Natural killer cell treated with Interleukin-12 subunit alpha and Interleukin-12 subunit beta and Interleukin-15 and Interleukin-18, amount 100 ng/mL, for 72 hours (primary cell): Measurements from ENCODE around the gene SCGB1A1. TPM values are rescaled to one million over a fixed set of nuclear protein-coding genes. Genes with fewer than 3 reads are reported as not detected.

ENCODE experiments used
- ATAC-seq, 2 donors: fragments of 150-1000 bp; cut with Tn5 transposase in 1 of 2; sonication (Bioruptor Pico), chemical (Tn5 transposase) in 1 of 2; 2 replicates each; pipeline ENCODE4 v1.10.0; 2021
- DNase-seq: peaks from one replicate; pipeline ENCODE4 v3.0.0; 2022; ENCODE audit warnings: low spot score
- H3K27ac Mint-ChIP-seq, 2 donors: 1 replicate in 1 of 2; 2 replicates in 1 of 2; pipeline ENCODE4 v1.8.0; 2022; ENCODE audit warnings: mixed read lengths in 2 of 2, mild to moderate bottlenecking in 1 of 2, moderate library complexity in 1 of 2
- H3K27me3 Mint-ChIP-seq, 2 donors: 1 replicate in 1 of 2; 2 replicates in 1 of 2; pipeline ENCODE4 v1.8.0; 2022; ENCODE audit warnings: mixed read lengths in 2 of 2
- H3K36me3 Mint-ChIP-seq: one replicate; pipeline ENCODE4 v1.8.0; 2022; ENCODE audit warnings: mixed read lengths
- H3K4me1 Mint-ChIP-seq, 2 donors: 1 replicate in 1 of 2; 2 replicates in 1 of 2; pipeline ENCODE4 v1.8.0; 2022; ENCODE audit warnings: low read depth in 2 of 2, mixed read lengths in 2 of 2, mild to moderate bottlenecking in 1 of 2
- H3K4me3 Mint-ChIP-seq: one replicate; pipeline ENCODE4 v1.8.0; 2022; ENCODE audit warnings: mixed read lengths
- H3K9me3 Mint-ChIP-seq: 2 replicates; pipeline ENCODE4 v1.8.0; 2022; ENCODE audit warnings: mixed read lengths
- total RNA-seq, 2 donors: library from RNA; stranded (reverse); gene quantifications; one replicate each; pipeline ENCODE4 v1.2.3, GENCODE V29; 2022

SCGB1A1 gene
- total RNA-seq, 2 donors from 2014 or later, result not detected

GRCh38 chr11:62456630-62457029 lies 37.8 kb downstream of the SCGB1A1 start:
- no peak for DNase-seq
- H3K27me3 Mint-ChIP-seq, result no peaks in the 10 kb centered on the region
- peak overlapping the region in 1 of 2 donors; percentile 84 for H3K27ac Mint-ChIP-seq
- ATAC-seq, result no peak
- no peaks in the 10 kb centered on the region for H3K9me3 Mint-ChIP-seq
- H3K4me3 Mint-ChIP-seq, result no peak overlapping the region
- peaks cover 8 to 24% of the 10 kb centered on the region in 2 donors for H3K4me1 Mint-ChIP-seq
- no peaks in the 10 kb centered on the region for H3K36me3 Mint-ChIP-seq

GRCh38 chr11:62457478-62457877 lies 38.6 kb downstream of the SCGB1A1 start:
- Mint-ChIP-seq H3K27ac (peak overlapping the region in 1 of 2 donors; percentile 84), H3K9me3 (no peaks in the 10 kb centered on the region), H3K36me3 (no peaks in the 10 kb centered on the region), H3K4me3 (no peak overlapping the region), H3K4me1 (peaks cover 16 to 31% of the 10 kb centered on the region in 2 donors), H3K27me3 (no peaks in the 10 kb centered on the region)
- ATAC-seq (no peak), DNase-seq (no peak)

- Mint-ChIP-seq H3K27me3 (no peaks in the 10 kb centered on the region), H3K36me3 (no peaks in the 10 kb centered on the region), H3K9me3 (no peaks in the 10 kb centered on the region), H3K4me1 (peaks cover 24 to 38% of the 10 kb centered on the region in 2 donors), H3K4me3 (peak overlapping the region; percentile 22), H3K27ac (peak overlapping the region; percentile 55 to 88)
- no peak for DNase-seq
- ATAC-seq, result no peak
Measured at GRCh38 chr11:62458212-62459002, 39.6 kb downstream of the SCGB1A1 start.

GRCh38 chr11:62459080-62459479 lies 40.2 kb downstream of the SCGB1A1 start:
- Mint-ChIP-seq H3K4me1 (peaks cover 26 to 42% of the 10 kb centered on the region in 2 donors), H3K27me3 (no peaks in the 10 kb centered on the region), H3K36me3 (no peaks in the 10 kb centered on the region), H3K4me3 (peak overlapping the region; percentile 22), H3K27ac (peak overlapping the region; percentile 55 to 88), H3K9me3 (no peaks in the 10 kb centered on the region)
- no peak for DNase-seq
- peak; percentile 27 to 40 for ATAC-seq

GRCh38 chr11:62461740-62462507 lies 43.1 kb downstream of the SCGB1A1 start:
- H3K9me3 Mint-ChIP-seq, result no peaks in the 10 kb centered on the region
- ATAC-seq, result peak in 1 of 2 donors; percentile 40
- DNase-seq, result no peak
- peak overlapping the region; percentile 91 for H3K27ac Mint-ChIP-seq
- peak overlapping the region; percentile 86 for H3K4me3 Mint-ChIP-seq
- peaks cover 37 to 49% of the 10 kb centered on the region in 2 donors for H3K4me1 Mint-ChIP-seq
- no peaks in the 10 kb centered on the region for H3K27me3 Mint-ChIP-seq
- H3K36me3 Mint-ChIP-seq, result no peaks in the 10 kb centered on the region

- Mint-ChIP-seq H3K9me3 (no peaks in the 10 kb centered on the region), H3K27ac (peak overlapping the region; percentile 91), H3K4me1 (peaks cover 37 to 47% of the 10 kb centered on the region in 2 donors), H3K27me3 (no peaks in the 10 kb centered on the region), H3K36me3 (no peaks in the 10 kb centered on the region), H3K4me3 (peak overlapping the region; percentile 86)
- DNase-seq (no peak), ATAC-seq (no peak)
Measured at GRCh38 chr11:62462508-62462892, 43.7 kb downstream of the SCGB1A1 start.

- Mint-ChIP-seq H3K9me3 (no peaks in the 10 kb centered on the region), H3K27me3 (no peaks in the 10 kb centered on the region), H3K27ac (peak overlapping the region; percentile 91), H3K4me1 (peaks cover 37 to 49% of the 10 kb centered on the region in 2 donors), H3K36me3 (no peaks in the 10 kb centered on the region), H3K4me3 (peak overlapping the region; percentile 86)
- peak; percentile 90 for ATAC-seq
- DNase-seq, result peak; percentile 91
Measured at GRCh38 chr11:62463121-62463542, 44.3 kb downstream of the SCGB1A1 start.

- Mint-ChIP-seq H3K9me3 (no peaks in the 10 kb centered on the region), H3K27me3 (no peaks in the 10 kb centered on the region), H3K27ac (peak overlapping the region; percentile 46 to 81), H3K36me3 (no peaks in the 10 kb centered on the region), H3K4me1 (peaks cover 29 to 36% of the 10 kb centered on the region in 2 donors), H3K4me3 (peak overlapping the region; percentile 23)
- no peak for ATAC-seq
- no peak for DNase-seq
Measured at GRCh38 chr11:62464655-62465054, 45.8 kb downstream of the SCGB1A1 start.

- Mint-ChIP-seq H3K27me3 (no peaks in the 10 kb centered on the region), H3K9me3 (no peaks in the 10 kb centered on the region), H3K4me3 (no peak overlapping the region), H3K27ac (peak overlapping the region; percentile 53 to 81), H3K4me1 (peaks cover 29 to 30% of the 10 kb centered on the region in 2 donors), H3K36me3 (no peaks in the 10 kb centered on the region)
- ATAC-seq (no peak), DNase-seq (no peak)
Measured at GRCh38 chr11:62466444-62466843, 47.6 kb downstream of the SCGB1A1 start.

GRCh38 chr11:62468577-62468976 lies 49.7 kb downstream of the SCGB1A1 start:
- ATAC-seq, result no peak
- DNase-seq, result no peak
- peak overlapping the region in 1 of 2 donors; percentile 22 for H3K27ac Mint-ChIP-seq

GRCh38 chr11:62471603-62472002 lies 52.8 kb downstream of the SCGB1A1 start:
- Mint-ChIP-seq H3K4me1 (peaks cover 7 to 8% of the 10 kb centered on the region in 2 donors), H3K36me3 (no peaks in the 10 kb centered on the region), H3K4me3 (no peak overlapping the region), H3K27ac (peak overlapping the region in 1 of 2 donors; percentile 46), H3K27me3 (no peaks in the 10 kb centered on the region), H3K9me3 (no peaks in the 10 kb centered on the region)
- DNase-seq (no peak), ATAC-seq (no peak)

More at GRCh38 chr11:62468577-62468976, 49.7 kb downstream of the SCGB1A1 start:
- Mint-ChIP-seq H3K4me3 (no peak overlapping the region), H3K27me3 (no peaks in the 10 kb centered on the region), H3K4me1 (peaks cover 18 to 20% of the 10 kb centered on the region in 2 donors), H3K9me3 (no peaks in the 10 kb centered on the region), H3K36me3 (no peaks in the 10 kb centered on the region)

GRCh38 chr11:62472063-62472884 lies 53.4 kb downstream of the SCGB1A1 start:
- H3K4me1 Mint-ChIP-seq, result peaks cover 6 to 8% of the 10 kb centered on the region in 2 donors
- H3K9me3 Mint-ChIP-seq, result no peaks in the 10 kb centered on the region
- H3K27ac Mint-ChIP-seq, result peak overlapping the region; percentile 46 to 82
- no peaks in the 10 kb centered on the region for H3K27me3 Mint-ChIP-seq
- ATAC-seq, result peak in 1 of 2 donors; percentile 48
- DNase-seq, result no peak
- no peak overlapping the region for H3K4me3 Mint-ChIP-seq
- no peaks in the 10 kb centered on the region for H3K36me3 Mint-ChIP-seq
